ENCODE results near the gene CCBE1. TPM values are rescaled to one million over a fixed set of nuclear protein-coding genes. Genes with fewer than 3 reads are reported as not detected.

The CCBE1 gene
- total and polyA plus RNA-seq, 12 donors, result 0.24 to 10.3 (median 1.3) TPM

GRCh38 chr18:59520562-59521355 is 176.5 kb downstream of the CCBE1 start:
- Histone ChIP-seq H3K9me3 (peaks cover 0 to 11% (median 0%) of the 10 kb centered on the region in 11 donors), H3K4me3 (no peak overlapping the region), H3K36me3 (no peaks in the 10 kb centered on the region), H3K27me3 (no peaks in the 10 kb centered on the region), H3K4me1 (peaks cover 0 to 17% (median 10%) of the 10 kb centered on the region in 9 donors), H3K27ac (no peak overlapping the region)
- no peak for ATAC-seq
- 67 to 83% methylated on average over 4 of the region's 4 CpGs for WGBS, 2 donors
- DNase-seq, result no peak
- intact Hi-C loops (cut with DNase I), result no loop called here
- no peak for TF ChIP-seq CTCF (IDR thresholded peaks at IDR 0.05)

- no peak overlapping the region for H3K4me3 ChIP-seq
- no peaks in the 10 kb centered on the region for H3K36me3 ChIP-seq
- peaks cover 0 to 11% (median 0%) of the 10 kb centered on the region in 11 donors for H3K9me3 ChIP-seq
- no peak for TF ChIP-seq CTCF (IDR thresholded peaks at IDR 0.05)
- no peaks in the 10 kb centered on the region for H3K27me3 ChIP-seq
- intact Hi-C loops (cut with DNase I), result loop anchor here in 1 of 10 donors (5.0 kb wide), 1 partner anchor 51 kb away; no protein-coding TSS in a partner anchor
- H3K4me1 ChIP-seq, result peaks cover 8 to 37% (median 27%) of the 10 kb centered on the region in 9 donors
- ATAC-seq (no peak), DNase-seq (no peak)
- WGBS, 2 donors, result 66% methylated on average over 2 of the region's 2 CpGs
- H3K27ac ChIP-seq, result no peak overlapping the region
These were observed 178.5 kb downstream of the CCBE1 start for GRCh38 chr18:59518705-59519104.

DNA sequence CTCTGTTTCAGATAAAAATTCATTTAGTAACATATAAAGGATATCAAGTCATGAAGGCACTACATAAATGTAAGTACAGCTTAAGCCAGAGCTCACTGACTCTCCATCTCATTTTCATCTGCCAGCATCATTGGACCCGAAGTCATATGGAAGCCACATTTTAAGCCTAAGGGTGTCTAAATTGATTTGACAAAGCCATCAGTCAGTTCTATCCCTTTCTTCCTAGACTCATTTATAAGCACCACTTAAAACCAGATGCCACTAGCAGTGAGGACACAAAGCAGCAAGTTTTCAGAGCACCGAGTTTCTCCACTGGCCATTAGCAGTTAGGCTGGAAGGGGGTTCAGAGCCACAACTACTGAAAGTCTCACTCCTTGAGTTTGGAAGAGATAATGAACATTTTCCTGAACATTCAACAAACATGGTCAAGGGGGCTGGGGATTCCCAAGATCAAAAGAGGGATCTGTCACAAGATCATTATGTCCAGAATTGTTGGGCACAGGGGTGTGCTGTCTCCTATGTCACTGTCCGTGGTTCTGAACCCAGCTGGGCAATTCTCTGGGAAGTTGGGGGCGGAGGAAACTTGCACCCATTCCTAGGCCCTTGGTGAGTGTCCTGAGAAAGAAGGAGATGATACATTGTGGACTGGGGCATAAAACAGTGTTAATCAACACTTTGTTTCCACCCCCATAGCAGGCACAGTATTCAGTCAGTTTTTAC is 179.6 kb downstream of the CCBE1 start:
- 60 to 64% methylated on average over 4 of the region's 4 CpGs for WGBS, 2 donors
- no peak for TF ChIP-seq CTCF (IDR thresholded peaks at IDR 0.05)
- DNase-seq (peak in 1 of 2 donors; percentile 25), ATAC-seq (peak in 1 of 8 donors; percentile 24)
- no peak overlapping the region for H3K4me3 ChIP-seq
- no peaks in the 10 kb centered on the region for H3K27me3 ChIP-seq
- H3K9me3 ChIP-seq, result peaks cover 0 to 11% (median 0%) of the 10 kb centered on the region in 11 donors
- H3K27ac ChIP-seq, result peak overlapping the region in 5 of 10 donors; percentile 41 to 81 (median 75)
- H3K4me1 ChIP-seq, result peaks cover 9 to 42% (median 34%) of the 10 kb centered on the region in 9 donors
- no peaks in the 10 kb centered on the region for H3K36me3 ChIP-seq
- intact Hi-C loops (cut with DNase I), result loop anchor here in 3 of 10 donors (2.0 to 5.0 kb wide), 3 partner anchors 47 to 50 kb away; no protein-coding TSS in a partner anchor
